ENCODE results near the gene DOCK2. TPM values are rescaled to one million over a fixed set of nuclear protein-coding genes. Genes with fewer than 3 reads are reported as not detected.

The DOCK2 gene
- total and polyA plus RNA-seq, 2 of the 8 experiments (the other 6 are each of a cell fraction or from before 2014, with no cell fraction given), result 3.9 to 5.7 TPM

GRCh38 chr5:169993485-169993790 lies 356.4 kb downstream of the DOCK2 start:
- H3K27ac ChIP-seq (ENCODE audit: low read depth, low read length), result no peak overlapping the region
- ChIA-PET POLR2A (ENCODE audit: partially characterized antibody) (no interaction called here), CTCF (ENCODE audit: partially characterized antibody) (interaction anchor here (1.0 to 4.1 kb wide), 3 partner anchors 14 to 271 kb away, joined by 3 to 27 read pairs (median 3); partner anchors contain the start of gene INSYN2B)
- no peak overlapping the region for H2AFZ ChIP-seq (ENCODE audit: low read length)
- no peak overlapping the region for H4K8ac ChIP-seq (ENCODE audit: extremely low read depth, insufficient read depth, low read length)
- no peaks in the 10 kb centered on the region for H4K20me1 ChIP-seq (replicated peaks in 1 of 2; ENCODE audit: control insufficient read depth in 1 of 2, insufficient read depth in 2 of 2, low read length in 2 of 2)
- H3K14ac ChIP-seq (ENCODE audit: insufficient read length), result no peak overlapping the region
- H2BK120ac ChIP-seq (replicated peaks; ENCODE audit: low read depth, low read length), result no peak overlapping the region
- H2BK20ac ChIP-seq (ENCODE audit: low read length), result no peak overlapping the region
- no peaks in the 10 kb centered on the region for H3K36me3 ChIP-seq (ENCODE audit: control insufficient read depth in 2 of 4, insufficient read depth in 4 of 4, low read length in 3 of 4)
- H2AK5ac ChIP-seq (ENCODE audit: low read depth, low read length), result no peak overlapping the region
- H3K4ac ChIP-seq (replicated peaks; ENCODE audit: insufficient read length, low read depth, low read length), result no peak overlapping the region
- H3K4me3 ChIP-seq (ENCODE audit: extremely low read depth in 1 of 4, insufficient read depth in 2 of 4, low read depth in 3 of 4, low read length in 4 of 4), result no peak overlapping the region
- no peaks in the 10 kb centered on the region for H3K79me1 ChIP-seq (ENCODE audit: low read depth, low read length)
- H3K4me2 ChIP-seq (ENCODE audit: insufficient read depth in 1 of 2, low read depth in 2 of 2, low read length in 2 of 2), result no peak overlapping the region
- no peak overlapping the region for H3K56ac ChIP-seq (replicated peaks; ENCODE audit: insufficient read length, low read depth, low read length)
- H3K9me3 ChIP-seq (ENCODE audit: insufficient read depth in 2 of 2, low read depth in 1 of 2, low read length in 1 of 2), result no peaks in the 10 kb centered on the region
- H3K79me2 ChIP-seq (ENCODE audit: control insufficient read depth in 1 of 2, insufficient read depth in 2 of 2, low read length in 2 of 2), result no peaks in the 10 kb centered on the region
- H4K5ac ChIP-seq (ENCODE audit: insufficient read length, low read depth, low read length), result no peak overlapping the region
- H3K23ac ChIP-seq (ENCODE audit: insufficient read length), result no peak overlapping the region
- no peak for FAIRE-seq
- H3K23me2 ChIP-seq (ENCODE audit: low read depth, low read length), result no peaks in the 10 kb centered on the region
- no peak overlapping the region for H3K18ac ChIP-seq (ENCODE audit: extremely low read depth, low read length)
- H4K91ac ChIP-seq (replicated peaks; ENCODE audit: insufficient read length, low read length), result no peak overlapping the region
- no peak overlapping the region for H3K9ac ChIP-seq (replicated peaks in 1 of 4; ENCODE audit: extremely low read depth in 1 of 4, low read depth in 3 of 4, low read length in 3 of 4)
- 81% methylated on average over 2 of the region's 2 CpGs; no CpG with 5 or more reads in 1 of the 2 experiments for WGBS, 2 experiments (ENCODE audit: extremely low coverage in 1 of 2, insufficient coverage in 1 of 2, insufficient read length in 1 of 2, insufficient replicate concordance in 2 of 2, low coverage in 1 of 2, low lambda C conversion rate in 2 of 2, missing lambda C conversion rate in 1 of 2)
- H2BK5ac ChIP-seq (ENCODE audit: low read depth, low read length), result no peak overlapping the region
- H2BK12ac ChIP-seq (ENCODE audit: low read depth, low read length), result no peak overlapping the region
- no peak overlapping the region for H2BK15ac ChIP-seq (ENCODE audit: low read length)
- no peak for DNase-seq (ENCODE audit: low read depth in 1 of 2, low spot score in 2 of 2)
- no peaks in the 10 kb centered on the region for H3K4me1 ChIP-seq (replicated peaks in 1 of 4; ENCODE audit: control insufficient read depth in 3 of 4, insufficient read depth in 4 of 4, low read length in 3 of 4)
- no peaks in the 10 kb centered on the region; a peak in 1 of 7 replicates for H3K27me3 ChIP-seq (replicated peaks in 1 of 4; ENCODE audit: control insufficient read depth in 3 of 4, extremely low read depth in 1 of 4, insufficient read depth in 3 of 4, low read length in 3 of 4)
- TF ChIP-seq RBBP5 (IDR thresholded peaks at IDR 0.05; ENCODE audit: borderline replicate concordance, low read depth, low read length), result no peak
- no peak for TF ChIP-seq POLR2A (IDR thresholded peaks at IDR 0.05; ENCODE audit: control extremely low read depth in 1 of 2, low read depth in 2 of 2, low read length in 2 of 2)
- no peak for TF ChIP-seq CEBPB (IDR thresholded peaks at IDR 0.05; ENCODE audit: low read depth, low read length)
- TF ChIP-seq CTCF (IDR thresholded peaks at IDR 0.05; ENCODE audit: control extremely low read depth in 1 of 3, insufficient read depth in 1 of 3, low read depth in 1 of 3, low read length in 3 of 3), result no peak
- TF ChIP-seq YY1 (IDR thresholded peaks at IDR 0.05; ENCODE audit: low read depth, low read length), result no peak
- no peak for TF ChIP-seq ASH2L (IDR thresholded peaks at IDR 0.05; ENCODE audit: low read length)
- no peak for TF ChIP-seq ZNF274 (IDR thresholded peaks at IDR 0.05; ENCODE audit: borderline replicate concordance, extremely low read depth, low read length)
- no peak for TF ChIP-seq EZH2 (IDR thresholded peaks at IDR 0.05; ENCODE audit: low read depth, low read length, severe bottlenecking)
- TF ChIP-seq NANOG (IDR thresholded peaks at IDR 0.05; ENCODE audit: insufficient read depth, low read depth, low read length, poor library complexity, severe bottlenecking), result no peak
